HEK293 (cell line): Measurements from ENCODE around the gene CAP2.

Experiments used
- SALL2 ChIP-seq: fragments of 450-650 bp; formaldehyde crosslinking; IDR thresholded peaks from 2 replicates; pipeline ENCODE4 v1.5.0; 2017; ENCODE audit warnings: missing biosample characterization, mild to moderate bottlenecking, missing genetic modification characterization, borderline replicate concordance
- YY1 ChIP-seq: fragments of 450-650 bp; formaldehyde crosslinking; IDR thresholded peaks from 2 replicates; pipeline ENCODE4 v1.5.1; 2018; ENCODE audit warnings: missing biosample characterization, missing genetic modification characterization
- ZNF138 ChIP-seq: fragments of 450-650 bp; formaldehyde crosslinking; IDR thresholded peaks from 2 replicates; pipeline ENCODE4 v1.5.1; 2016; ENCODE audit warnings: missing biosample characterization, missing genetic modification characterization, borderline replicate concordance
- ZNF777 ChIP-seq: fragments of 450-650 bp; formaldehyde crosslinking; IDR thresholded peaks from 2 replicates; pipeline ENCODE4 v1.5.1; 2017; ENCODE audit warnings: missing biosample characterization, missing genetic modification characterization, borderline replicate concordance
- TF ChIP-seq, protein P1 (sequence below): fragments of 450-650 bp; formaldehyde crosslinking; IDR thresholded peaks from 2 replicates; pipeline ENCODE4 v1.5.1; 2016; ENCODE audit warnings: missing biosample characterization, missing genetic modification characterization

DNA sequence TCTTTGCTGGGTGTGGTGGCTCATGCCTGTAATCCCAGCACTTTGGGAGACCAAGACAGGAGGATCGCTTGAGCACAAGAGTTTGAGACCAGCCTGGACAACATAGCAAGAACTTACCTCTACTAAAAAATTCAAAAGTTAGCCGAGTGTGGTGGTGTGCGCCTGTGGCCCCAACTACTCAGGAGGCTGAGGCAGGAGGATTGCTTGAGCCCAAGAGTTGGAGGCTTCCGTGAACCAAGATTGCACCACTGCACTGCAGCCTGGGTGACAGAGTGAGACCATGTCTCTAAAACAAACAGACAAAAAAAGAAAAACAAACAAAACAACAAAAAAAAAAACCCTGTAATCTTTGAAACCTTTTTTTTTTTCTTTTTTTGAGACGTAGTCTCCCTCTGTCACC, 67.5 kb downstream of the CAP2 start:
- TF ChIP-seq SALL2 = no peak
- TF ChIP-seq ZNF138 (tag by site-specific recombination) = no peak
- no peak for TF ChIP-seq ZNF777 (tag by site-specific recombination)
- no peak for TF ChIP-seq YY1 (tag by site-specific recombination)
- TF ChIP-seq, protein P1, sequence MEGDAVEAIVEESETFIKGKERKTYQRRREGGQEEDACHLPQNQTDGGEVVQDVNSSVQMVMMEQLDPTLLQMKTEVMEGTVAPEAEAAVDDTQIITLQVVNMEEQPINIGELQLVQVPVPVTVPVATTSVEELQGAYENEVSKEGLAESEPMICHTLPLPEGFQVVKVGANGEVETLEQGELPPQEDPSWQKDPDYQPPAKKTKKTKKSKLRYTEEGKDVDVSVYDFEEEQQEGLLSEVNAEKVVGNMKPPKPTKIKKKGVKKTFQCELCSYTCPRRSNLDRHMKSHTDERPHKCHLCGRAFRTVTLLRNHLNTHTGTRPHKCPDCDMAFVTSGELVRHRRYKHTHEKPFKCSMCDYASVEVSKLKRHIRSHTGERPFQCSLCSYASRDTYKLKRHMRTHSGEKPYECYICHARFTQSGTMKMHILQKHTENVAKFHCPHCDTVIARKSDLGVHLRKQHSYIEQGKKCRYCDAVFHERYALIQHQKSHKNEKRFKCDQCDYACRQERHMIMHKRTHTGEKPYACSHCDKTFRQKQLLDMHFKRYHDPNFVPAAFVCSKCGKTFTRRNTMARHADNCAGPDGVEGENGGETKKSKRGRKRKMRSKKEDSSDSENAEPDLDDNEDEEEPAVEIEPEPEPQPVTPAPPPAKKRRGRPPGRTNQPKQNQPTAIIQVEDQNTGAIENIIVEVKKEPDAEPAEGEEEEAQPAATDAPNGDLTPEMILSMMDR (tag by site-specific recombination) = no peak
